ENCODE measurements around the gene KIAA0232.

The KIAA0232 gene

GRCh38 chr4:6851962-6852361 lies 69.4 kb downstream of the KIAA0232 start:
- DNase-seq (ENCODE audit: low spot score) = no peak

- no peak for DNase-seq (ENCODE audit: low spot score)
These were observed 70.1 kb downstream of the KIAA0232 start for GRCh38 chr4:6852582-6852981.

GRCh38 chr4:6854098-6854744 lies 71.7 kb downstream of the KIAA0232 start:
- no peak for DNase-seq (ENCODE audit: low spot score)

DNA sequence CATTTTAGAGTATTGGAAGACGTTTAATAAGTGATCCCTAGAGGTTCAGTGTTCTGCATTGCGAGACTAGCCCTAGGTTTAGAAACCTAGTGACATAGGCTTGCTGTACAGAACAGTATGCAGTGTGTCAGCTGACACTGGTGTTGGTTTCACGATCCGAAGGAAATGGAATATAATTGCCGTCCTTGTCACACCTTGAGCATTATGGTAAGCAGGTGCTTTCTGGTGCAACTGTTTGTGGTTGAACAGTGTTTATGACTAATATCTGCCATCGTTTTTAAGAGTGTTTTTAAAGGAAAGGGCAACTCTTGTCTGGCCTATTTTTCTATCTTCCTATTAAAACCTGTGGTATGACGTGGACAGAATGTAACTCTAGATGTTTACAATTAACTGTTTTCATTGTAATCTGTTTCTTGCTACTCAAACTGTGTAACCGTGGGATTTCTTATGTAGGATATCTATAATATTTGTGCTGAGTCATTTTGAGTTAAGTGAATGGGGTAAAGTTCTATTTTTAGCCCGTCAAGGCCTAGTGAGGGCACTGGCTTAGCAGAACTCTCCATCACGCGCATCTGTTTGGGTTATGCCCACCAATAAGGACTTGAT lies 73.3 kb downstream of the KIAA0232 start:
- DNase-seq (ENCODE audit: low spot score) = no peak

DNA sequence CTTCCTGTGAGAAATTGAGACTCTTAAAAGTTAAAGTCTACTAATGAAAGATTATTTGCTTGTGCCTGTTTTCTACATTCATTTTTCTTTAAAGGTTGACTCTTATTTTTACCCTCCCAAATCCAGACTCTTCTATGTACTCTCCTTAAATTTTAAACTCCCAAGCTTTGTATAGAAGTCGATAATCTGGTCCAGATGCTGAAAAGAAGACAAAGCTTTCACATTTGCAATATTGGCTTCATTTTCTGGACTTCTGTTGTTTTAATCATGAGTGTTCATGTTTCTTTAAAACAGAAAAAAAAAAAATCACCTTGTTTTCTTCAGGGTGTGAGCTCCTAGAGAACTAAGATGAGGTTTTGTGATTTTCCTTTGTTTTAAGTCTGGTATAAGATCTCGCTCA lies 73.9 kb downstream of the KIAA0232 start:
- no peak for DNase-seq (ENCODE audit: low spot score)

DNA sequence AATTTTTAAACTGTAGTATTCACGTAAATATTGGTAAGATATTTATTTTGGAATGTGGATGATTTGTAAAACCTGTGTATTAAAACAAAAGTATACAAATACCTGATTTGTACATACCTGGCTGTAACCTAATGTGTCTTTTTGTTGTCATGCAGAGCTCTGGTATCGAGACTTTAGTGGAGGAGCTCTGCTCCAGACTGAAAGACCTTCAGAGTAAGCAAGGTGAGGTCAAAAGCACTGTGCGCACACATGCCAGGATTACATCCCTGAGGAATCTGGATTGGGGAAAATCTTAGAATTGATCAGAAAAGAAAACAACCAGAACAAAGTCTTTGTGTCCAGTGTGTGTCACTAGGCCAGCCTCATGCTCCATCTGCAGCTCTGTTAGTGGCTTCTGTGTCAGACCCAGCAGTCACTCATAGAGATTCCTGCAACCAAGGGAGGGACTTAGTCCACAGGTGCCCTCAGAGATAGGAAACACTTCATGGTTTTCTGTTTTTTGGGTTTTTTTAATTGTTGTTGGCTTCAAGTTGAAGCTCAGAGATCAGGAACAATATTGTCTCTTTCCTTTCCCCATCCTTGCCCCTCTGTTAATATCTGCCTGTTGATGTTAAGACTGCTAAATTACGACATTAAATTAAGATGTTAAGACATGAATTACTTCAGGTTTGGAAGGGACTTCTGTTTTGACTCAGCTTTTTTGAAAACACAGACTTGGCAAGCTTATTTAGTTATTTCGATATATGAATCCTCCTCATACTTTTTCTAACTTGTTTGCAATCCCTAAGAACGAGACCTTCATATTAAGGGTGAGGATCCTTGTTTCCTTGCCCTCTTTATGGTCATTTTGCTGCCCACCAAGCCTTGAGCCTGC lies 74.7 kb downstream of the KIAA0232 start:
- no peak for DNase-seq (ENCODE audit: low spot score)

DNA sequence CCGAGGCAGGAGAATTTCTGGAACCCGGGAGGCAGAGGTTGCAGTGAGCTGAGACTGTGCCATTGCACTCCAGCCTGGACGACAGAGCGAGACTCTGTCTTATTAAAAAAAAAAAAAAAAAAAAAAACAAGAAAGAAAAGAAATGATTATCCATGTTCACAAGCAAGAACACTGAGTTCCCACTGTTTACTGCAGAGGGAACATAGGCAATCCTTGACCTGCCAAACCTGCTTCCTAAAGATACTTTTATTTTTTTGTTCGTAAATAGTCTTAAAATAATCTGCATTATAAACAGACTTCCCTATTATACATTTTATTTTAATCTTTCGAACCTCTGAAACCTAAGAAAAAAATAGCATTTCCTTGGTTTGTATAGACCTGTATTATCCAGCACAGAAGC lies 76.5 kb downstream of the KIAA0232 start:
- DNase-seq (ENCODE audit: low spot score) = no peak

- DNase-seq (ENCODE audit: low spot score) = no peak
These were observed 77.0 kb downstream of the KIAA0232 start for GRCh38 chr4:6859543-6859942.

GRCh38 chr4:6868386-6868785 lies 85.9 kb downstream of the KIAA0232 start:
- no peak for DNase-seq (ENCODE audit: low spot score)

DNA sequence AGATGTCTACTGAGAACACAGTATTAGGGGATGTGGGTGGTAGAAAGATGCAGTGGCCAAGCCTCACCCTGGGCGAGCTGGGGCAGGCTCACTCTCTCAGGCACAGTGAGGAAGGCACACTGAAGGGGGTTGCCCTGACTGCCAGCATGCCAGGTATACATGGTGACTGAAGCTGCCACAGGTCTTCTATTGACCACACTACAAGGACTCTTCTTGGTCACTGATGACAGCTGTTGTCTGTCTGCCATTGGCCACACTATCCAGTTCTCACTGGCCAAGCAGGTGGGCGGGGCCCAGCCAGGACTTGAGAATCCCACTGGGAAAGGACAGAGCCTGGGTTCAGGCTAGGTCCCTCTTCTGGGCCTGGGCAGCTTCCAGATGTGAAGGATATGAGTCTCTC lies 87.4 kb downstream of the KIAA0232 start:
- no peak for DNase-seq (ENCODE audit: low spot score)

- DNase-seq (ENCODE audit: low spot score) = no peak
These were observed 90.8 kb downstream of the KIAA0232 start for GRCh38 chr4:6873291-6873690.

- no peak for DNase-seq (ENCODE audit: low spot score)
These were observed 91.4 kb downstream of the KIAA0232 start for GRCh38 chr4:6873792-6874461.

DNA sequence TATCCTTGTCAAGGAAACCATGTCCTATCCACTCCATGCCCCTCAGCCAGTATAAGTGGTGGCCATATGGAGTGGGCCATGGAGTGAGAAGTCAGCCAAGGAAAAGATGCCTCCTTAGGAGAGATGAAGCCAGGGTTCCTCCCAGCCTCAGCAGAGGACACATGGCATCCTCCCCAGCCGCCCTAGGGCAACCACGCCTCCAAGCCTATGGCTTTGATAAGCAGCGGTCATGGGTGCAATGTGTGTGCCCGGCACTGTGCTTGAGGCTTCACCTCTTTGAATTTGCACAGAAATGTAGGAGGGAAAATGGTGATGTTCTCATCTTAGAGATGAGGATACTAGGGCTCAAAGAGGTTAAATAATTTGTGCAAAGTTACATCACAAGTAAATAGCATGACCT lies 92.5 kb downstream of the KIAA0232 start:
- no peak for DNase-seq (ENCODE audit: low spot score)

- no peak for DNase-seq (ENCODE audit: low spot score)
These were observed 92.9 kb downstream of the KIAA0232 start for GRCh38 chr4:6875431-6875831.

GRCh38 chr4:6876440-6876839 lies 93.9 kb downstream of the KIAA0232 start:
- DNase-seq (ENCODE audit: low spot score) = no peak

- DNase-seq (ENCODE audit: low spot score) = no peak
These were observed 94.5 kb downstream of the KIAA0232 start for GRCh38 chr4:6877067-6877466.

- no peak for DNase-seq (ENCODE audit: low spot score)
These were observed 96.0 kb downstream of the KIAA0232 start for GRCh38 chr4:6878451-6879059.

DNA sequence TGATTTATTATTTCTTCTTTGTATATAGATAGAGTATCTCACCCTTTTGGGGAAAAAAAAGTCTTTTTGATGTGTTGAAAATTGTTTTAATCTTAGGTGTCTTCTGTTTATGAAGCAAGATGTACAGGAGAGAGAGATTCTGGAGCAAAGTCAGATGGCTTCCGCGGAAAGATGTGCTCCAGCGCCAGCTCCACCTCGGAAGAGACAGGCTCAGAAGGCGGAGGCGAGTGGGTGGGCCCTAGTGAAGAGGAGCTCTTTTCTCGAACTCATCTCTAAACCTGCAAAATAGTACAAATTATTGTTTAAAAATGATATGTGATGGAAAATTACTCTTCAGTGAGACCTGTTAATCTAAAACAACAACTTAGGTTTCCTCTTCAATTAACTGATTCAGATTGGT lies 98.2 kb downstream of the KIAA0232 start:
- DNase-seq (ENCODE audit: low spot score) = no peak

DNA sequence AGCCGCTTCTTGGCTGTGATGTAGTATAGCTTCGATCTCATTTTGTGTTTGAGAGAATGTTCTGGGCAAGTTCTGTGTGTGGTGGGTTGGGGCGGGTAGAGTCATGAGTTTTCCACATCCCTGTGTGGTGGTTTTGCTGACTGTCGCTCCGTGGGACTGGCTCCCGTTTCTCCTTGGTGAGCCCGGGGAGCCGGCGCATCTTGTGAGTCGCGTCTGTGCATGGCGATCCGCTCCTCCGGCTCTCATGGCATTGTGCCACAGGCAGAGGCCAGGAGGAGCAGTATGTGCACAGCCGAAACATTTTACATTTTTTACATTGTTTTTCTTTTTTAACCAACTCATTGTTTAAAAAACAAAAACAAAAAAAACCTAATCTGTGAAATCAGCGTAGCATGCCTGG lies 99.4 kb downstream of the KIAA0232 start:
- DNase-seq (ENCODE audit: low spot score) = no peak

GRCh38 chr4:6884341-6884870 lies 101.9 kb downstream of the KIAA0232 start:
- DNase-seq (ENCODE audit: low spot score) = no peak

DNA sequence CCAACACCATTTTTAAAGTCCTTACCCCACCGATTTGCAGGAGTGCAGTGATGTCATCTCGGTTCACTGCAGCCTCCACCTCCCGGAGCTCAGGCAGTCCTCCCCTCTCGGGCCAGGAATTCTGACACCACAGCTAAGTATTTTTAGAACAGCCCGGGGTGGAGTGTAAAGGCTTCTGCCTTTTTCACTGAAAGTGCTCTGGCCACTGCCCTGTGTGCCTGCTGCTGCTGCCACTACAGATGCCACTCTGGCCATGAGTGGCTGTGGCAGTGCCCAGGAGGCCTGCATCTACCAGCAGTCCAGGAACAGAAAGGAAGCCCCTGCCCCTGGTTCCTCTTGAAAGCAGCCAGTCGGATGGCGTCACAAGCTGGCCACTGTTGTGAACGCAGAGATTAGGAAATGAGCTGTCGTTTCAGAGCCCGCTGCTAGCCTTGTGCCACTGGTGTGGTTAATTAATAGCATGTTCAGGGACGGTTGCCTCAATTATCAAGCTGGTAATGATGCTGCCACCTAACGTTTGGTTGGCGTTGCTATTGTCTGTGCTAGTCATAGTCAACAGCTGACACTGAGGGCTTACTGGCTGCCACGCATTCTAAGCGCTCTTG lies 103.5 kb downstream of the KIAA0232 start:
- DNase-seq (ENCODE audit: low spot score) = no peak
